ENCODE results near the gene PHYHD1. TPM values are rescaled to one million over a fixed set of nuclear protein-coding genes. Genes with fewer than 3 reads are reported as not detected.

Gene PHYHD1
- total RNA-seq, 1 experiment from 2014 or later = 0.32 TPM

- RAD21 ChIA-PET (ENCODE audit: low non-redundant PET in 1 of 2, low total read pairs in 2 of 2, uncharacterized antibody in 2 of 2, unreplicated experiment in 2 of 2) = no interaction called here
- POLR2A ChIA-PET = no interaction called here
Measured at GRCh38 chr9:128983536-128983935, 62.8 kb downstream of the PHYHD1 start.

GRCh38 chr9:128986671-128987070 is 65.9 kb downstream of the PHYHD1 start:
- intact Hi-C loops (cut with micrococcal nuclease) = no loop called here
- no TSS peak for BruUV-seq (replicated peaks)
- H2AFZ ChIP-seq (ENCODE audit: low read depth, low read length, poor library complexity, severe bottlenecking) = no peak overlapping the region
- no peaks in the 10 kb centered on the region for H3K9me2 ChIP-seq (ENCODE audit: insufficient read depth)
- H3K36me3 ChIP-seq (ENCODE audit: control insufficient read depth in 1 of 2, insufficient read depth in 2 of 2, low read length in 2 of 2) = peaks cover 53 to 58% of the 10 kb centered on the region in 2 experiments
- peaks cover 4% of the 10 kb centered on the region; the same call in 1 of the 2 replicates for H3K79me2 ChIP-seq (ENCODE audit: insufficient read depth, low read length)
- H3K9ac ChIP-seq (ENCODE audit: low read length) = no peak overlapping the region
- H3K4me2 ChIP-seq (ENCODE audit: low read length) = no peak overlapping the region
- DNase-seq (ENCODE audit: low read depth, low spot score) (no peak), ATAC-seq (no peak)
- H3K27ac ChIP-seq (ENCODE audit: low read depth, low read length) = no peak overlapping the region
- ChIA-PET POLR2A (no interaction called here), RAD21 (ENCODE audit: low non-redundant PET in 1 of 2, low total read pairs in 2 of 2, uncharacterized antibody in 2 of 2, unreplicated experiment in 2 of 2) (interaction anchor here in 1 of 2 experiments (0.8 kb wide), 1 partner anchor 349 kb away, joined by 4 read pairs; no protein-coding TSS in a partner anchor), CTCF (no interaction called here)
- no peaks in the 10 kb centered on the region for H3K9me3 ChIP-seq (ENCODE audit: control insufficient read depth in 1 of 2, insufficient read depth in 1 of 2, low read depth in 1 of 2, low read length in 2 of 2)
- no peaks in the 10 kb centered on the region for H3K27me3 ChIP-seq (ENCODE audit: insufficient read depth, low read length)
- H3K4me3 ChIP-seq (replicated peaks in 1 of 2; ENCODE audit: low read depth in 1 of 2, low read length in 2 of 2) = no peak overlapping the region
- H3K4me1 ChIP-seq (ENCODE audit: control insufficient read depth in 1 of 2, insufficient read depth in 2 of 2, low read length in 2 of 2) = no peaks in the 10 kb centered on the region
- TF ChIP-seq JUND (IDR thresholded peaks at IDR 0.05) (no peak), ZBTB33 (IDR thresholded peaks at IDR 0.05; ENCODE audit: extremely low read depth, insufficient replicate concordance, low read length) (no peak), ZNF274 (IDR thresholded peaks at IDR 0.05; ENCODE audit: low read depth, low read length) (no peak), YY1 (IDR thresholded peaks at IDR 0.05; ENCODE audit: extremely low read depth, insufficient replicate concordance, low read depth, low read length) (no peak), ELF1 (IDR thresholded peaks at IDR 0.05; ENCODE audit: borderline replicate concordance, low read depth) (no peak), EZH2phosphoT487 (IDR thresholded peaks at IDR 0.05; ENCODE audit: borderline replicate concordance) (no peak), CBX3 (IDR thresholded peaks at IDR 0.05; ENCODE audit: low read depth) (no peak)
- no peaks in the 10 kb centered on the region for H4K20me1 ChIP-seq (ENCODE audit: insufficient read depth)

More at GRCh38 chr9:128983536-128983935, 62.8 kb downstream of the PHYHD1 start:
- H3K27me3 ChIP-seq (ENCODE audit: insufficient read depth, low read length) = no peaks in the 10 kb centered on the region
- H3K4me3 ChIP-seq (replicated peaks in 1 of 2; ENCODE audit: low read depth in 1 of 2, low read length in 2 of 2) = no peak overlapping the region
- DNase-seq (ENCODE audit: low read depth, low spot score) (no peak), ATAC-seq (no peak)
- TF ChIP-seq POLR2A (IDR thresholded peaks at IDR 0.05; ENCODE audit: borderline replicate concordance, extremely low read depth, insufficient read depth, insufficient read length) (no peak), EGR1 (IDR thresholded peaks at IDR 0.05; ENCODE audit: low read depth) (no peak), ZNF274 (IDR thresholded peaks at IDR 0.05; ENCODE audit: low read depth, low read length) (no peak), CBX3 (IDR thresholded peaks at IDR 0.05; ENCODE audit: low read depth) (no peak), FOSL1 (IDR thresholded peaks at IDR 0.05; ENCODE audit: low read depth) (no peak), CTCF (IDR thresholded peaks at IDR 0.05 in 2 of 3, conservative IDR thresholded peaks at IDR 0.05 in 1 of 3; ENCODE audit: borderline replicate concordance in 1 of 3, insufficient read depth in 1 of 3, low read depth in 2 of 3, low read length in 2 of 3) (no peak)
- no peak overlapping the region for H3K4me2 ChIP-seq (ENCODE audit: low read length)
- no TSS peak for BruUV-seq (replicated peaks)
- peaks cover 4% of the 10 kb centered on the region; the same call in 1 of the 2 replicates for H3K79me2 ChIP-seq (ENCODE audit: insufficient read depth, low read length)
- H4K20me1 ChIP-seq (ENCODE audit: insufficient read depth) = no peaks in the 10 kb centered on the region
- peaks cover 62 to 67% of the 10 kb centered on the region in 2 experiments for H3K36me3 ChIP-seq (ENCODE audit: control insufficient read depth in 1 of 2, insufficient read depth in 2 of 2, low read length in 2 of 2)
- H3K9me2 ChIP-seq (ENCODE audit: insufficient read depth) = no peaks in the 10 kb centered on the region
- H3K9me3 ChIP-seq (ENCODE audit: control insufficient read depth in 1 of 2, insufficient read depth in 1 of 2, low read depth in 1 of 2, low read length in 2 of 2) = no peaks in the 10 kb centered on the region
- no peak overlapping the region for H3K9ac ChIP-seq (ENCODE audit: low read length)
- intact Hi-C loops (cut with micrococcal nuclease) = no loop called here
- H3K27ac ChIP-seq (ENCODE audit: low read depth, low read length) = no peak overlapping the region
- H3K4me1 ChIP-seq (ENCODE audit: control insufficient read depth in 1 of 2, insufficient read depth in 2 of 2, low read length in 2 of 2) = no peaks in the 10 kb centered on the region
- CTCF ChIA-PET = no interaction called here
- no peak overlapping the region for H2AFZ ChIP-seq (ENCODE audit: low read depth, low read length, poor library complexity, severe bottlenecking)

Measured in HCT116 (cell line).